ENCODE results near the gene THADA.
"Not testable (repeated sequence)": the region's sequence is repeated elsewhere in the genome, so short reads cannot be mapped to it uniquely, and the experiment has no call there.

THADA gene, protein sequence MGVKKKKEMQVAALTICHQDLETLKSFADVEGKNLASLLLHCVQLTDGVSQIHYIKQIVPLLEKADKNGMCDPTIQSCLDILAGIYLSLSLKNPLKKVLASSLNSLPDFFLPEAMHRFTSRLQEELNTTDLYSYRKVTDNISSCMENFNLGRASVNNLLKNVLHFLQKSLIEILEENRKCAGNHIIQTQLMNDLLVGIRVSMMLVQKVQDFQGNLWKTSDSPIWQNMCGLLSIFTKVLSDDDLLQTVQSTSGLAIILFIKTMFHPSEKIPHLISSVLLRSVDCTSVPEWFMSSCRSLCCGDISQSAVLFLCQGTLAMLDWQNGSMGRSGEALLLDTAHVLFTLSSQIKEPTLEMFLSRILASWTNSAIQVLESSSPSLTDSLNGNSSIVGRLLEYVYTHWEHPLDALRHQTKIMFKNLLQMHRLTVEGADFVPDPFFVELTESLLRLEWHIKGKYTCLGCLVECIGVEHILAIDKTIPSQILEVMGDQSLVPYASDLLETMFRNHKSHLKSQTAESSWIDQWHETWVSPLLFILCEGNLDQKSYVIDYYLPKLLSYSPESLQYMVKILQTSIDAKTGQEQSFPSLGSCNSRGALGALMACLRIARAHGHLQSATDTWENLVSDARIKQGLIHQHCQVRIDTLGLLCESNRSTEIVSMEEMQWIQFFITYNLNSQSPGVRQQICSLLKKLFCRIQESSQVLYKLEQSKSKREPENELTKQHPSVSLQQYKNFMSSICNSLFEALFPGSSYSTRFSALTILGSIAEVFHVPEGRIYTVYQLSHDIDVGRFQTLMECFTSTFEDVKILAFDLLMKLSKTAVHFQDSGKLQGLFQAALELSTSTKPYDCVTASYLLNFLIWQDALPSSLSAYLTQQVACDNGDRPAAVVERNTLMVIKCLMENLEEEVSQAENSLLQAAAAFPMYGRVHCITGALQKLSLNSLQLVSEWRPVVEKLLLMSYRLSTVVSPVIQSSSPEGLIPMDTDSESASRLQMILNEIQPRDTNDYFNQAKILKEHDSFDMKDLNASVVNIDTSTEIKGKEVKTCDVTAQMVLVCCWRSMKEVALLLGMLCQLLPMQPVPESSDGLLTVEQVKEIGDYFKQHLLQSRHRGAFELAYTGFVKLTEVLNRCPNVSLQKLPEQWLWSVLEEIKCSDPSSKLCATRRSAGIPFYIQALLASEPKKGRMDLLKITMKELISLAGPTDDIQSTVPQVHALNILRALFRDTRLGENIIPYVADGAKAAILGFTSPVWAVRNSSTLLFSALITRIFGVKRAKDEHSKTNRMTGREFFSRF (N-terminal part only)

DNA sequence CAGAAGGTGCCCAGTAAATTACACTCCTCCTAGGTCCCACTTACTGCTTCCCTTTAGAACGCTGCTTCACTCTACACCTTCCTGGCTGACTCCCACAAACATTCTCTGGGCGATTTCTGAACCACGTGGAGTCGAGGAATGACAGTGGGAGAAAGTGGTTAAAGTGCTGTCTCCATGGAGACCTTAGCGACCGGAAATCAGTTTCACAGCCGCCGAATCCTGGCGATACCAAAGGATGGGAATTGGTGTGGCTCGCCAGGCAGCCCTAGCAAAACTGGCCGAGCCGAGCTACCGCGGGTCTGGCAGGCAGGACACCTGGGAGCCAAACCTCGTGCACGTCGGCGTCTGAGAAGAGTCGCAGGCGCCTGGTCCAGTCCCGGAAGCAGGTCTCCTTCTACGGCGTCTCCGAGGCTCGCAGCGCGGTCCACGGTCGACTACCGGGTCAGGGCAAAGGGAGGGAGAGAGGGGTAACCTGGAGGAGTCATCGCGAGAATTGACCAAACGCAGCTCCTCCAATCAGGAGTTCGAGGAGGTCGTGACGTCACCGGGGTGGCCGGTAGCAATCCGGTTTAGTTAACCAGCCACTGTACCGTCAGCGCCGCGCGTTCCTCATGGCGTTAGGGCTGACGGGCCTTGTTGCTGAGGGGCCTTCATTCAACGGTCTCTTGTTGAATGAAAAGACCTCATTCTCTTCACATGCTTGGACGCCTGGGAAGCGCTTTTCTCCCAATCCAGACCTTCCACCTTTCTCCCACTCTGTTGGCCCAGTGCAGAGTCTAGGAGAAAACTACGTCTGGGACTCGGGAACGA, at the start of gene THADA:
THADA (minus strand) TSS at position 436 of the 810 bp plus-strand sequence. CDS start 3,646 bp downstream, outside the sequence.
- peak within 1 kb of the TSS; percentile 88 to 91 for H3K27ac ChIP-seq (ENCODE audit: low read depth in 2 of 2, low read length in 2 of 2)

DNA sequence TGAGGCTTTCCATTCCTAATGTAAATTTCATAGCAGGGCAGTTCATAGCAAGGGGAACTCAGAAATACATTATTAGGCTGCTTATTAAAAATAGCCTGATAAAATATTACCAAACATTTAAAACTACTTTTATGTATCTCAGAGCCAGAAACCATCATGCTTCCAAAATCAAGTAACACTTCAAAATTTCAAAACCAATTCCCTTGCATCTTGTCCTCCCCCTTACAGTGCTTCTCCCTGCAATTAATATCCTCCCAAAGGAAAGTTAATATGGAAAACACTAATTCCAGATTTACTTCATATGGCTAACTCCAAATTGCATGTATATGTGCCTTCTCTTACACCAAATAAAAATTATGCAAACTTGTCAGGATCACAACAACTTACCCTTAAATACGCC, 47.8 kb upstream of the THADA start:
- no peaks in the 10 kb centered on the region for H3K9me3 ChIP-seq (ENCODE audit: control insufficient read depth in 2 of 2, low read length in 2 of 2)
- H3K27me3 ChIP-seq (ENCODE audit: control insufficient read depth in 2 of 2, insufficient read depth in 2 of 2, low read length in 2 of 2): no peaks in the 10 kb centered on the region
- no peak overlapping the region for H3K4me3 ChIP-seq (ENCODE audit: low read length in 2 of 2)
- H3K9ac ChIP-seq (ENCODE audit: low read depth in 1 of 2, low read length in 2 of 2): no peak overlapping the region
- H3K27ac ChIP-seq (ENCODE audit: low read depth in 2 of 2, low read length in 2 of 2): no peak overlapping the region
- no peaks in the 10 kb centered on the region for H3K4me1 ChIP-seq (ENCODE audit: control insufficient read depth in 2 of 2, insufficient read depth in 2 of 2, low read length in 2 of 2)
- H3K36me3 ChIP-seq (ENCODE audit: control insufficient read depth in 2 of 2, insufficient read depth in 2 of 2, low read length in 2 of 2): no peaks in the 10 kb centered on the region

More for the DNA sequence above, at the start of gene THADA:
- Histone ChIP-seq H3K27me3 (ENCODE audit: control insufficient read depth in 2 of 2, insufficient read depth in 2 of 2, low read length in 2 of 2) (no peaks in the 10 kb centered on the region), H3K9ac (ENCODE audit: low read depth in 1 of 2, low read length in 2 of 2) (peak within 1 kb of the TSS; percentile 84 to 87), H3K4me3 (ENCODE audit: low read length in 2 of 2) (peak within 1 kb of the TSS; percentile 97 to 99), H3K36me3 (ENCODE audit: control insufficient read depth in 2 of 2, insufficient read depth in 2 of 2, low read length in 2 of 2) (peaks cover 4% of the 10 kb centered on the region in 2 donors), H3K9me3 (ENCODE audit: control insufficient read depth in 2 of 2, low read length in 2 of 2) (no peaks in the 10 kb centered on the region), H3K4me1 (ENCODE audit: control insufficient read depth in 2 of 2, insufficient read depth in 2 of 2, low read length in 2 of 2) (peaks cover 7 to 9% of the 10 kb centered on the region in 2 donors)

DNA sequence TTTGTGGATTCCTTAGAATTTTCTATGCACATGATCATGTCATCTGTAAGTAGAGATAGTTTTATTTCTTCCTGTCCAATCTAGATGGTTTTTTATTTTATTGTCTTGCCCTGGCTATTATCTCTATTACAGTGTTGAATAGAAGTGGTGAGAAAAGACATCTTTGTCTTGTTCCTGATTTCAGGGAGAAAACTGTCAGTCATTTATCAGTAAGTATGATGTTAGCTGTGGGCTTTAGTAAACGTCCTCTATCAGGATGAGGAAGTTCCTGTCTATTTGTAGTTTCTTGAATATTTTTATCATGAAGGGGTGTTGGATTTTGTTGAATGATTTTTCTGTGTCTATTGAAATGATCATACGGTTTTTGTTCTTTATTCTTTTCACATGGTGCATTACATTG, 46.5 kb upstream of the THADA start:
- Histone ChIP-seq H3K4me1 (ENCODE audit: control insufficient read depth in 2 of 2, insufficient read depth in 2 of 2, low read length in 2 of 2) (peaks cover 2 to 3% of the 10 kb centered on the region in 2 donors), H3K27me3 (ENCODE audit: control insufficient read depth in 2 of 2, insufficient read depth in 2 of 2, low read length in 2 of 2) (no peaks in the 10 kb centered on the region), H3K9me3 (ENCODE audit: control insufficient read depth in 2 of 2, low read length in 2 of 2) (no peaks in the 10 kb centered on the region), H3K27ac (ENCODE audit: low read depth in 2 of 2, low read length in 2 of 2) (no peak overlapping the region), H3K9ac (ENCODE audit: low read depth in 1 of 2, low read length in 2 of 2) (no peak overlapping the region), H3K36me3 (ENCODE audit: control insufficient read depth in 2 of 2, insufficient read depth in 2 of 2, low read length in 2 of 2) (no peaks in the 10 kb centered on the region), H3K4me3 (ENCODE audit: low read length in 2 of 2) (no peak overlapping the region)

DNA sequence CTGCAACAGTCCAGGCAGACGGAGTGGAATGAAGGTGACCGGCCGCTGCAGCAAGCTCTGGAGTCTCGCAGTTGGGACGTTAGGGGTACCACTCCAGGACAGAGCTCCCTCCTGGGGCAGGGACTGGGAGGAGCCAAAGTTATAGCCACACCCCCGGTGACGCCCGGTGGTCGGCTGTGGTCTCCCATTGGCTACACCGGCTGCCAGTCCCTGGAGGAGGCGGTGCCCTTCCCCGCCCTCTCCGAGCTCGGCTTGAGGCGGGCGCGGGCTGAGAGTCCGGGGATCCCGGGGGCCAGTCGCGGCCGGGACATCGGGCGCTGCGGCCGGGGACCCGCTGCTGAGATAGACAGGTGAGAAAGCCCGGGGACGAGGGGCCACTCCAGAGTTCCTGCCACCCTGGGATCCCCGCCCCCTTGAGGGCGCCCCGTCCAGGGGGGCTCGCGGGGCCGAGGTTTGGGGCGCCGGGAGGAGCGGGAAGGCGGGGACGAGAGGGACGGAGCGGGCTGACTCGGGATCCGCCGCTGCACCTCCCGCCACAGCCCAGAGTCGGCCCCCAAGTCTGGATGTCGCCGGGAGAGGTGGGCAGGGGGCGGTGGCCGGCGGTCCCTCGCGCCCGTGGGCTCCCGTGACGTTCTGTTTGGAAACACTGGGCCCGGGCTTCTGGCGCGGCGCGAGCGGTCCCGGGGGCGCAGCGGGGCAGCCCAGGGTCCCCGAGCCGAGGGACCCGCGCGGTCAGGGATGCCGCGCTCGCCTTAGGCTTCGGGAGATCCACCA, 41.4 kb upstream of the THADA start, which contains the start of gene PLEKHH2:
PLEKHH2 (plus strand) TSS at position 231 of the 774 bp plus-strand sequence. CDS start 7,414 bp downstream, outside the sequence.
- H3K4me1 ChIP-seq (ENCODE audit: control insufficient read depth in 2 of 2, insufficient read depth in 2 of 2, low read length in 2 of 2): peaks cover 2 to 6% of the 10 kb centered on the region in 2 donors
- peaks cover 6 to 10% of the 10 kb centered on the region in 2 donors for H3K27me3 ChIP-seq (ENCODE audit: control insufficient read depth in 2 of 2, insufficient read depth in 2 of 2, low read length in 2 of 2)
- peak within 1 kb of the TSS; percentile 42 to 67 for H3K9ac ChIP-seq (ENCODE audit: low read depth in 1 of 2, low read length in 2 of 2)
- H3K4me3 ChIP-seq (ENCODE audit: low read length in 2 of 2): peak within 1 kb of the TSS; percentile 66 to 67
- H3K9me3 ChIP-seq (ENCODE audit: control insufficient read depth in 2 of 2, low read length in 2 of 2): no peaks in the 10 kb centered on the region
- no peaks in the 10 kb centered on the region for H3K36me3 ChIP-seq (ENCODE audit: control insufficient read depth in 2 of 2, insufficient read depth in 2 of 2, low read length in 2 of 2)
- H3K27ac ChIP-seq (ENCODE audit: low read depth in 2 of 2, low read length in 2 of 2): peak within 1 kb of the TSS; percentile 64 to 66

DNA sequence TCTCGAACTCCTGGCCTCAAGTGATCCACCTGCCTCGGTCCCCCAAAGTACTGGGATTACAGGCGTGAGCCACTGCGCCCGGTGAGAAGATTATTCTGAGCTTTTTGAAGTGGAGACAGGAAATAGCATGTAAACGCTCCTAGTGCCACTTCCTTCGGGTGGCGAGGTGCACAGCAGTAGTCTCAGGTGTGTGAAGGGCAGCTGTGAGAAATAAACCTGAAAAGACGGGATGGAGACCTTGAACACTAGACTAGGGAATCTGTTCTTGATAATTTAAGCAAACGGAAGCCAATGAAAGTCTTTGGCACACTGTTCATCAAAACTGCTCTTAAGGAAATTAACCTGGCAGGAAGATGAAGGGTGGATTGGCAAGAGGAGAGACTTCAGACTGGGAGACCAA, 40.8 kb upstream of the THADA start:
- H3K4me1 ChIP-seq (ENCODE audit: control insufficient read depth in 2 of 2, insufficient read depth in 2 of 2, low read length in 2 of 2): peaks cover 2 to 6% of the 10 kb centered on the region in 2 donors
- H3K27me3 ChIP-seq (ENCODE audit: control insufficient read depth in 2 of 2, insufficient read depth in 2 of 2, low read length in 2 of 2): peaks cover 6 to 10% of the 10 kb centered on the region in 2 donors
- no peaks in the 10 kb centered on the region for H3K36me3 ChIP-seq (ENCODE audit: control insufficient read depth in 2 of 2, insufficient read depth in 2 of 2, low read length in 2 of 2)
- peak overlapping the region; percentile 66 to 67 for H3K4me3 ChIP-seq (ENCODE audit: low read length in 2 of 2)
- H3K9me3 ChIP-seq (ENCODE audit: control insufficient read depth in 2 of 2, low read length in 2 of 2): no peaks in the 10 kb centered on the region
- H3K27ac ChIP-seq (ENCODE audit: low read depth in 2 of 2, low read length in 2 of 2): no peak overlapping the region
- peak overlapping the region in 1 of 2 donors; percentile 67 for H3K9ac ChIP-seq (ENCODE audit: low read depth in 1 of 2, low read length in 2 of 2)

DNA sequence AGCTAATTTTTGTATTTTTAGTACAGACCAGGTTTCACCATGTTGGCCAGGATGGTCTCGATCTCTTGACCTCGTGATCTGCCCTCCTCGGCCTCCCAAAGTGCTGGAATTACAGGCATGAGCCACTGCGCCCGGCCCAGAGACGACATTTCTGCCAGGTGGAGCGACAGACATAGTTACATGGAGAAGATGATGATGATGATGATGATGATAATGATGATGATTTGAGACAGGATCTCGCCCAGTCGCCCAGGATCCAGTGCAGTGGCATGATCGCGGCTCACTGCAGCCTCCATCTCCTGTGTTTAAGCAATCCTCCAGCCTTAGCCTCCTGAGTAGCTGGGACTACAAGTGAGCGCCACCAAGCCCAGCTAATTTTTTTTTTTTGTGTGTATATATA, 40.3 kb upstream of the THADA start:
- peaks cover 6 to 10% of the 10 kb centered on the region in 2 donors for H3K27me3 ChIP-seq (ENCODE audit: control insufficient read depth in 2 of 2, insufficient read depth in 2 of 2, low read length in 2 of 2)
- H3K9me3 ChIP-seq (ENCODE audit: control insufficient read depth in 2 of 2, low read length in 2 of 2); H3K27ac ChIP-seq (ENCODE audit: low read depth in 2 of 2, low read length in 2 of 2); H3K4me3 ChIP-seq (ENCODE audit: low read length in 2 of 2); H3K9ac ChIP-seq (ENCODE audit: low read depth in 1 of 2, low read length in 2 of 2); H3K4me1 ChIP-seq (ENCODE audit: control insufficient read depth in 2 of 2, insufficient read depth in 2 of 2, low read length in 2 of 2); H3K36me3 ChIP-seq (ENCODE audit: control insufficient read depth in 2 of 2, insufficient read depth in 2 of 2, low read length in 2 of 2): not testable (repeated sequence)

DNA sequence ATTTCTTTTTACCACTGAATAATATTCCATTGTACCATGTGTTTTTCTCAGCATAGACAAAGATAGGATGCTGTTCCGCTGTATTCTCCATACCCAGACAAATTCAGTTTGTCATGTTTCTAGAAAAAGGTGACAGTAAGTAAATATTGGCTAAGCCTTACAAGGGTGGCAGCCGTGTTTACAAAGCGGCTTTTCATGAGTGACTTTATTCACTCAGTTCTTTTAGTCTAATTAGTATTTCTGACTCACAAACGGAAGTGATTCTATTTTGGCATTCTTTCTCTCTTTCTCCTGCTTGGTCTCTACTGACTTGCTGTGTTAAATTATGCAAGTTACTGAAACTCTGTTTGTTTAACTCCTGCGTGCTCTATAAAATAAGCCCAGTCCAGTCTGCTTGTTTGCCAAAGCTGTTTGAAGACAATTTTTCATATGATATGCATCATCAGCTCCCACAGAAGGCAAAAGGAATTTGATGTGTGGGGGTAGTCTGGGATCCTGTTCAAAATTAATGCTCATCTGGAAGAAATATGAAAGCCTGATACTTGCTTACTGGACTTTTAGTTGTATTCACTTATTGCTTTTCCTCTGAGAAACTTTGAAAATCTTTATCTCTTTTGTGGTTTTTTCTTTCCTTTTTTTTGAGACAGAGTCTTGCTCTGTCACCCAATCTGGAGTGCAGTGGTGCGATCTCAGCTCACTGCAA, 38.9 kb upstream of the THADA start:
- Histone ChIP-seq H3K36me3 (ENCODE audit: control insufficient read depth in 2 of 2, insufficient read depth in 2 of 2, low read length in 2 of 2) (no peaks in the 10 kb centered on the region), H3K4me3 (ENCODE audit: low read length in 2 of 2) (no peak overlapping the region), H3K27me3 (ENCODE audit: control insufficient read depth in 2 of 2, insufficient read depth in 2 of 2, low read length in 2 of 2) (peaks cover 6 to 10% of the 10 kb centered on the region in 2 donors), H3K9ac (ENCODE audit: low read depth in 1 of 2, low read length in 2 of 2) (no peak overlapping the region), H3K27ac (ENCODE audit: low read depth in 2 of 2, low read length in 2 of 2) (no peak overlapping the region), H3K9me3 (ENCODE audit: control insufficient read depth in 2 of 2, low read length in 2 of 2) (no peaks in the 10 kb centered on the region), H3K4me1 (ENCODE audit: control insufficient read depth in 2 of 2, insufficient read depth in 2 of 2, low read length in 2 of 2) (peaks cover 2 to 6% of the 10 kb centered on the region in 2 donors)

DNA sequence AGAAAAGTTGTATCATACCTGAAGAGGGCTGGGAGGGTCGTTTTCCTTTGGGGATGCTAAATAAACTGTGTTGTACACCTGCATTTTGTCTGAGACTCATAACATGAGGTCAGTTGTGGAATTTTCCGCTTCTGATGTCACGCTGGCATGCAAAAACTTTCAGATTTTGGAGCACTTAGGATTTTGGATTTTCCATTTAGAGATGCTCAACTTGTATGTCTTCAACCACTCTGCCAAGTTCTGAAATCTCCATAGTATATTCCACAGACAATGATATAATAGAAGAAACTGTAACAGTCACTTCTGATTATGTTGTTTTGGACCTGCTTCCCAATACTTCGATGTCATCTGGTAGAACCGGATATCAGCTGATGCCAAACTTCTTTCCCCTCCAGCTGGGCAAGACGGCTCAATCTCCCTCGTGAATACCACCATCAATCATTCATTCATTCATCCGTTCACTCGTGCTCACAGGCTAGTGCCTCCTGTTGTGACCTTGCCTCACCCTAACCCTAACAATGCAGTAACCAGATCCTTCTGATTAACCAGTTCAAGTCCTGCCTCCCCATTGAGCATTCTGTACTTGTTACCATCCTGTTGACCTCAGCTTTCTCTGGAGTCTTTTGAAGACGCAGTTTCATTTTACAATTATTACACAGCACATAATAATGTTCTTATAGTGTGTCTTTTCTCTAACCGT, 35.9 kb upstream of the THADA start:
- H3K9me3 ChIP-seq (ENCODE audit: control insufficient read depth in 2 of 2, low read length in 2 of 2): no peaks in the 10 kb centered on the region
- H3K9ac ChIP-seq (ENCODE audit: low read depth in 1 of 2, low read length in 2 of 2): no peak overlapping the region
- peaks cover 4 to 8% of the 10 kb centered on the region in 2 donors for H3K27me3 ChIP-seq (ENCODE audit: control insufficient read depth in 2 of 2, insufficient read depth in 2 of 2, low read length in 2 of 2)
- H3K4me1 ChIP-seq (ENCODE audit: control insufficient read depth in 2 of 2, insufficient read depth in 2 of 2, low read length in 2 of 2): peaks cover 0 to under 1% of the 10 kb centered on the region in 2 donors
- H3K27ac ChIP-seq (ENCODE audit: low read depth in 2 of 2, low read length in 2 of 2): no peak overlapping the region
- no peaks in the 10 kb centered on the region for H3K36me3 ChIP-seq (ENCODE audit: control insufficient read depth in 2 of 2, insufficient read depth in 2 of 2, low read length in 2 of 2)
- no peak overlapping the region for H3K4me3 ChIP-seq (ENCODE audit: low read length in 2 of 2)
